Posterior vena cava (tissue), 2 donors: Measurements from ENCODE around the gene ZNF385A. TPM values are rescaled to one million over a fixed set of nuclear protein-coding genes. Genes with fewer than 3 reads are reported as not detected.

Experiments used
- microRNA-seq, 2 donors: library from miRNA; unstranded; fragments of <30 nt; microRNA quantifications; one replicate each; pipeline ENCODE4 v1.2.0, GENCODE V29; 2020 to 2021; ENCODE audit warnings: borderline microRNAs expressed in 2 of 2
- total RNA-seq, 2 donors: library from RNA; stranded (reverse); fragmentation: NEBNext Ultra II Directional; extraction: Animal tissue kit (Norgen Biotek cat#: 25700); gene quantifications; one replicate each; pipeline ENCODE4 v1.2.1, GENCODE V29; 2021
- donor health status: DM: yes; HTN: yes; CAD: no.
- donor health status: DM: yes; HTN: yes; CAD: no.

ZNF385A gene
- total RNA-seq, 2 donors from 2014 or later = 19.3 to 23.2 TPM

Small RNA genes lying within 50 kb of the gene (microRNA-seq; reads per million reads assigned to microRNA genes)
- gene MIR148B = 259 to 554 reads per million in 2 donors

Other genes starting within 250 kb of the ZNF385A start
- 10 to 100 TPM; 21.2 to 25.7 TPM for gene SMUG1, start 195.7 kb downstream of the ZNF385A start, total RNA-seq
- gene CBX5, start 104.6 kb downstream of the ZNF385A start, total RNA-seq = 10 to 100 TPM; 46.2 to 56.2 TPM
- 100 to 1,000 TPM; 503 to 615 TPM for gene HNRNPA1, start 104.0 kb downstream of the ZNF385A start, total RNA-seq
- gene NFE2, start 83.7 kb downstream of the ZNF385A start, total RNA-seq = 1 to 10 TPM; 1.6 to 3.5 TPM
- 10 to 100 TPM; 80.2 to 80.6 TPM for gene COPZ1, start 59.6 kb downstream of the ZNF385A start, total RNA-seq
- 1 to 10 TPM; 1.6 to 2.5 TPM for gene GPR84, start 20.2 kb downstream of the ZNF385A start, total RNA-seq
- gene ITGA5, start 34.5 kb upstream of the ZNF385A start, total RNA-seq = 1,000 to 10,000 TPM in 1 of 2 donors, 100 to 1,000 TPM in 1; 833 to 1,151 TPM
- gene GTSF1, start 88.9 kb upstream of the ZNF385A start, total RNA-seq = under 1 TPM in 1 of 2 donors, not detected in 1; 0.69 TPM
- gene NCKAP1L, start 113.0 kb upstream of the ZNF385A start, total RNA-seq = 10 to 100 TPM; 41.4 to 46.4 TPM
- gene PDE1B, start 164.9 kb upstream of the ZNF385A start, total RNA-seq = 10 to 100 TPM in 1 of 2 donors, 1 to 10 TPM in 1; 9.6 to 25.1 TPM
- 1 to 10 TPM; 3.7 to 7.4 TPM for gene PPP1R1A, start 203.9 kb upstream of the ZNF385A start, total RNA-seq